ENCODE measurements around the gene CYTH1.

CYTH1 gene

DNA sequence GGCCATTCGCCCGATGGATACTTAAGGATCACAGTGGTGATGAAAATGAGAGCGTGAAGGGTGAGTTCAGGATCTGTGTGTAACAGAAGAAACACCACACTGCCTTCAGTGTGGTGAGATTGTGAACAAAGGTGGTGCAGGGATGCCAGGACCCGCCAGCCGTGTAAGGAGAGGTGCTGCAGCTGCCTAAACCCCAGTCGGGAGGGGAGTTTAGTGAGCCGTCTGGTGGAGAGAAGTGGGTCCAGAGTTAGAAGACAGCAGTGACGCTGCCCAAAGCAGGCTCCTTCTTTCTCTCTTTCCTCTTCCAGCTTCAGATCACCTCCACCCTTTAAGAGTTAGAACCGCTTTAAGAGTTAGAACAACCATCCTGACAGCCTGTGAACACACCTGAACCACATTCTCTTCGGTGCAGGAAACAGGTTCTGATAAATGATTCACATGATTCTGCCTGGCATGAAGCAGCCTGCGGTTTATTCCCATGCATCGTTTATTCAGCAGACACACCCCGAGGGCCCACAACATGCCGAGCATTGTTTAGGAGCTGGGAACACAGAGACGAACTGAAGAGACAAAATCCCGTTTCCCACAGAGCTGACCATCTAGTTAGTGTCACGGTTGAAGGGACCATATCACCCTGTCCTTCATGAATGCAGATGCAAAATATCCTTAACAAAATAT is 120.8 kb downstream of the CYTH1 start:
- no peak for TF ChIP-seq CTCF (IDR thresholded peaks at IDR 0.05; ENCODE audit: low read depth, low read length)

GRCh38 chr17:78659546-78659945 is 122.5 kb downstream of the CYTH1 start:
- no peak for TF ChIP-seq CTCF (IDR thresholded peaks at IDR 0.05; ENCODE audit: low read depth, low read length)
- no peaks in the 10 kb centered on the region for H3K27me3 ChIP-seq (ENCODE audit: insufficient read depth, low read depth, severe bottlenecking)
- H3K27ac ChIP-seq, result no peak overlapping the region
- H3K36me3 ChIP-seq, result no peaks in the 10 kb centered on the region
- H3K4me3 ChIP-seq (ENCODE audit: low read depth, low read length), result no peak overlapping the region
- no peaks in the 10 kb centered on the region for H3K9me3 ChIP-seq (ENCODE audit: severe bottlenecking)
- no peak for DNase-seq

More for the DNA sequence above, 120.8 kb downstream of the CYTH1 start:
- H3K27ac ChIP-seq, result no peak overlapping the region
- no peaks in the 10 kb centered on the region for H3K36me3 ChIP-seq
- no peak for DNase-seq
- no peaks in the 10 kb centered on the region for H3K9me3 ChIP-seq (ENCODE audit: severe bottlenecking)
- no peak overlapping the region for H3K4me3 ChIP-seq (ENCODE audit: low read depth, low read length)
- H3K27me3 ChIP-seq (ENCODE audit: insufficient read depth, low read depth, severe bottlenecking), result no peaks in the 10 kb centered on the region

GRCh38 chr17:78658281-78658785 is 123.7 kb downstream of the CYTH1 start:
- Histone ChIP-seq H3K27ac (no peak overlapping the region), H3K9me3 (ENCODE audit: severe bottlenecking) (no peaks in the 10 kb centered on the region), H3K27me3 (ENCODE audit: insufficient read depth, low read depth, severe bottlenecking) (no peaks in the 10 kb centered on the region), H3K36me3 (no peaks in the 10 kb centered on the region), H3K4me3 (ENCODE audit: low read depth, low read length) (no peak overlapping the region)
- no peak for DNase-seq
- no peak for TF ChIP-seq CTCF (IDR thresholded peaks at IDR 0.05; ENCODE audit: low read depth, low read length)

GRCh38 chr17:78655251-78655940 is 126.7 kb downstream of the CYTH1 start:
- H3K9me3 ChIP-seq (ENCODE audit: severe bottlenecking), result no peaks in the 10 kb centered on the region
- H3K36me3 ChIP-seq, result no peaks in the 10 kb centered on the region
- no peak overlapping the region for H3K27ac ChIP-seq
- H3K27me3 ChIP-seq (ENCODE audit: insufficient read depth, low read depth, severe bottlenecking), result no peaks in the 10 kb centered on the region
- DNase-seq, result no peak
- no peak overlapping the region for H3K4me3 ChIP-seq (ENCODE audit: low read depth, low read length)
- no peak for TF ChIP-seq CTCF (IDR thresholded peaks at IDR 0.05; ENCODE audit: low read depth, low read length)

DNA sequence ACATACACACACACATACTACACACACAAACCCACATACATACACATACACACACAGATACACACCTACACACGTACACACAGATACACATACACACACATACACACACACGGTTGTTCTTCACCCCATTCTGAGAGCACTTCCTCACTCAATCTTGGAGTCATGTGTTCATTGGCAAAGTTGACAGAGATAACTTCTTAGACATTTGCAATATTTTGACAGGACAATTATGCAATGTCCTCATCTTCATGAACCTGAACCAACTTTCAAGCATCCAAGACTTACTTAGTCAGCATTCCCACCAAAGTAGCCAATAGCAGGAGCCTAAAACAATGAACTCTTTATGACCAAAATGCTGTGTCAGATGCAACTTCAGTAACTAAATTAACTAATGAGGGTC is 127.7 kb downstream of the CYTH1 start:
- no peak for DNase-seq
- H3K36me3 ChIP-seq, result no peaks in the 10 kb centered on the region
- H3K9me3 ChIP-seq (ENCODE audit: severe bottlenecking), result no peaks in the 10 kb centered on the region
- no peak overlapping the region for H3K27ac ChIP-seq
- no peak for TF ChIP-seq CTCF (IDR thresholded peaks at IDR 0.05; ENCODE audit: low read depth, low read length)
- H3K27me3 ChIP-seq (ENCODE audit: insufficient read depth, low read depth, severe bottlenecking), result no peaks in the 10 kb centered on the region
- H3K4me3 ChIP-seq (ENCODE audit: low read depth, low read length), result no peak overlapping the region
